ENCODE measurements around the gene SRP68. TPM values are rescaled to one million over a fixed set of nuclear protein-coding genes. Genes with fewer than 3 reads are reported as not detected.

The SRP68 gene
- total RNA-seq, 1 donor from 2014 or later: 74.3 TPM

DNA sequence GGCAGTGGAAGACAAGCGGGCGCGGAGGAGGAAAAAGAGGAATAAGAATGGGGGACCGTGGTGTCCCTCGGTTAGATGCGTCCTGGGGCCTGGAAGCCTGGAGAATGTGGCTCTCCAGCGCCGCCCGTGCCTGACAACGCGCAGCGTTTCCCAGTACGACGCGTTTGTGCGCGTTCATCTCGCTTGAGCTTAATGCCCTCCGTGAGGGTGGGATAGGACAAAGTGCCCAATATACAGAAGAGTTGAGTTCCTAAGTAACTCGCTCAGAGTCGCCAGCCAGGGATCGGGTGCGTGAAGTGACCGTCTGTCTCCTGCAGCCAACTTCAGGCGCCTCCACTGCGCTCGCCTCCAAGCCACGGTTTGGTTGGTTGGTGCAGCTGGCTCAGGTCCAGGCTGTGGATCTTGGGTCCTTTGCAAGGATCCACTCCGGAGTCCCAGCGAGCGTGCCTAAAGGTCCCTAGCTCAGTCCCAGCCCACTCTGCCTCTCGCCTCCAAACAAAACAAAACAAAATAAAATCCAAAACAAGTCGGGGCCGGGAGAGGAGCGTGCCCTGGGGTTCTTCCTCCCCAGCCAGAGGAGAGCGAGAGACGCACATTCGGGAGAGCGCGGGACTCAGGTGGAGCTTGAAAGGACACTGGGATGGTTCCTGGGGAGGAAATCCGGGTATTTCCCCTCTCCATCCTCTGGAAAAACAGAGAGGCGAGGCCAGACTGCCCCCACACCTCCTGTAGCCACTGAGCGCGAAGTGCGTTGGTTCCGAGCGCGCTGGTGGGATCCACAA is 3.2 kb upstream of the SRP68 start:
- Histone ChIP-seq H3K36me3 (ENCODE audit: insufficient read depth, low read length) (no peaks in the 10 kb centered on the region), H3K9ac (ENCODE audit: low read length) (no peak overlapping the region), H3K9me3 (ENCODE audit: insufficient read depth, low read depth, low read length) (no peaks in the 10 kb centered on the region), H4K20me1 (ENCODE audit: insufficient read depth, low read length) (peaks cover 35% of the 10 kb centered on the region), H3K4me2 (ENCODE audit: low read length) (peak overlapping the region; percentile 37), H3K4me1 (ENCODE audit: insufficient read depth, low read length) (peaks cover 22% of the 10 kb centered on the region), H3K27ac (ENCODE audit: low read depth, low read length) (no peak overlapping the region), H3K79me2 (ENCODE audit: insufficient read depth, low read length) (peaks cover 21% of the 10 kb centered on the region), H3K4me3 (ENCODE audit: insufficient read depth, low read depth, low read length) (no peak overlapping the region), H2AFZ (ENCODE audit: low read depth, low read length) (no peak overlapping the region), H3K27me3 (ENCODE audit: insufficient read depth, low read length) (peaks cover 68% of the 10 kb centered on the region)
- DNase-seq (ENCODE audit: low read depth): no peak
- peaks cover 52% of the 10 kb centered on the region for H3K27me3 Mint-ChIP-seq (ENCODE audit: low read depth, unreplicated experiment)
- FAIRE-seq: no peak
- H3K9me3 Mint-ChIP-seq (ENCODE audit: unreplicated experiment): no peaks in the 10 kb centered on the region
- TF ChIP-seq, protein P1, sequence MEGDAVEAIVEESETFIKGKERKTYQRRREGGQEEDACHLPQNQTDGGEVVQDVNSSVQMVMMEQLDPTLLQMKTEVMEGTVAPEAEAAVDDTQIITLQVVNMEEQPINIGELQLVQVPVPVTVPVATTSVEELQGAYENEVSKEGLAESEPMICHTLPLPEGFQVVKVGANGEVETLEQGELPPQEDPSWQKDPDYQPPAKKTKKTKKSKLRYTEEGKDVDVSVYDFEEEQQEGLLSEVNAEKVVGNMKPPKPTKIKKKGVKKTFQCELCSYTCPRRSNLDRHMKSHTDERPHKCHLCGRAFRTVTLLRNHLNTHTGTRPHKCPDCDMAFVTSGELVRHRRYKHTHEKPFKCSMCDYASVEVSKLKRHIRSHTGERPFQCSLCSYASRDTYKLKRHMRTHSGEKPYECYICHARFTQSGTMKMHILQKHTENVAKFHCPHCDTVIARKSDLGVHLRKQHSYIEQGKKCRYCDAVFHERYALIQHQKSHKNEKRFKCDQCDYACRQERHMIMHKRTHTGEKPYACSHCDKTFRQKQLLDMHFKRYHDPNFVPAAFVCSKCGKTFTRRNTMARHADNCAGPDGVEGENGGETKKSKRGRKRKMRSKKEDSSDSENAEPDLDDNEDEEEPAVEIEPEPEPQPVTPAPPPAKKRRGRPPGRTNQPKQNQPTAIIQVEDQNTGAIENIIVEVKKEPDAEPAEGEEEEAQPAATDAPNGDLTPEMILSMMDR (IDR thresholded peaks at IDR 0.05; ENCODE audit: insufficient read depth, low read depth, low read length): no peak
- TF ChIP-seq EZH2 (IDR thresholded peaks at IDR 0.05; ENCODE audit: insufficient read depth, low read length): no peak
- peaks cover 5% of the 10 kb centered on the region for H3K4me1 Mint-ChIP-seq (ENCODE audit: low read depth, unreplicated experiment)
- peak overlapping the region; percentile 53 for H3K27ac Mint-ChIP-seq (ENCODE audit: unreplicated experiment)
- H3K4me3 Mint-ChIP-seq (ENCODE audit: unreplicated experiment): peak overlapping the region; percentile 54
- peaks cover 4% of the 10 kb centered on the region for H3K36me3 Mint-ChIP-seq (ENCODE audit: low read depth, unreplicated experiment)

DNA sequence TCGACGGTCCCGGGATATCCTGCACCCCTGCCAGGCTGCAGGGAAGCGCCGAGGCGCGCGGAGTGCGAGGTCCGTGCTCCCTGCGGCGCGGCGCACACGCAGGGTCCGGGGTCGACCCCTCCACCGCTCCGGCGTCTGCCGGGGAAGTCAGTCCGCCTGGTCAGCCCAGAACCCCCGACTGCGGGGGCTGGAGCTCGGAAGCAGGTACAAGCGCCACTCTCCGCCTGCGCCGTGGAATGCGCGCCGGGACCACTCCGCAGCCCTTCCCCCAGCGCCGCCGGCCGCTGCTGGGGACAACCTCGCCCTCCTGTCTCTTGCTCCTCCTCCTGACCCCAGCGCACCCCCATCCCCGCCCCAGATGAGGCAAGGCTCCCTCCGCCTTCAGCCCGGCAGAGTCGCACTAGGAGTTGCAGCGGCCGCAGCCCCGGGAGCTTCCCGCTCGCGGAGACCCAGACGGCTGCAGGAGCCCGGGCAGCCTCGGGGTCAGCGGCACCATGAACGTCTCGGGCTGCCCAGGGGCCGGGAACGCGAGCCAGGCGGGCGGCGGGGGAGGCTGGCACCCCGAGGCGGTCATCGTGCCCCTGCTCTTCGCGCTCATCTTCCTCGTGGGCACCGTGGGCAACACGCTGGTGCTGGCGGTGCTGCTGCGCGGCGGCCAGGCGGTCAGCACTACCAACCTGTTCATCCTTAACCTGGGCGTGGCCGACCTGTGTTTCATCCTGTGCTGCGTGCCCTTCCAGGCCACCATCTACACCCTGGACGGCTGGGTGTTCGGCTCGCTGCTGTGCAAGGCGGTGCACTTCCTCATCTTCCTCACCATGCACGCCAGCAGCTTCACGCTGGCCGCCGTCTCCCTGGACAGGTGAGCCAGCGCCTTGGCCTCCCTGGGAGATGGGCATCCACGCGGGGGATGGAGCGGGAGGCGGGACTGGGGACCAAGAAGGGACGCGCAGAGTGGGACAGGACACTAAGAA is 2.4 kb upstream of the SRP68 start, which contains the start of gene GALR2:
TSS of gene GALR2 (plus strand) at position 392 of the 974 bp plus-strand sequence. CDS start at position 495, 103 bp downstream.
- FAIRE-seq: no peak
- peak within 1 kb of the TSS; percentile 37 for H3K4me2 ChIP-seq (ENCODE audit: low read length)

More for the DNA sequence above, 2.4 kb upstream of the SRP68 start, which contains the start of gene GALR2:
- TF ChIP-seq, protein P1 (IDR thresholded peaks at IDR 0.05; ENCODE audit: insufficient read depth, low read depth, low read length): no peak
- peak; percentile 91 for TF ChIP-seq EZH2 (IDR thresholded peaks at IDR 0.05; ENCODE audit: insufficient read depth, low read length)
- peaks cover 30% of the 10 kb centered on the region for H3K79me2 ChIP-seq (ENCODE audit: insufficient read depth, low read length)
- no peak within 1 kb of the TSS for H3K9ac ChIP-seq (ENCODE audit: low read length)
- Mint-ChIP-seq H3K4me1 (ENCODE audit: low read depth, unreplicated experiment) (peaks cover 4% of the 10 kb centered on the region), H3K36me3 (ENCODE audit: low read depth, unreplicated experiment) (peaks cover 6% of the 10 kb centered on the region), H3K27ac (ENCODE audit: unreplicated experiment) (peak within 1 kb of the TSS; percentile 53), H3K27me3 (ENCODE audit: low read depth, unreplicated experiment) (peaks cover 50% of the 10 kb centered on the region), H3K9me3 (ENCODE audit: unreplicated experiment) (no peaks in the 10 kb centered on the region), H3K4me3 (ENCODE audit: unreplicated experiment) (peak within 1 kb of the TSS; percentile 54)
- DNase-seq (ENCODE audit: low read depth): no peak
- no peak within 1 kb of the TSS for H2AFZ ChIP-seq (ENCODE audit: low read depth, low read length)
- H3K36me3 ChIP-seq (ENCODE audit: insufficient read depth, low read length): no peaks in the 10 kb centered on the region
- no peaks in the 10 kb centered on the region for H3K9me3 ChIP-seq (ENCODE audit: insufficient read depth, low read depth, low read length)
- no peak within 1 kb of the TSS for H3K4me3 ChIP-seq (ENCODE audit: insufficient read depth, low read depth, low read length)
- H3K27me3 ChIP-seq (ENCODE audit: insufficient read depth, low read length): peaks cover 61% of the 10 kb centered on the region
- peaks cover 35% of the 10 kb centered on the region for H4K20me1 ChIP-seq (ENCODE audit: insufficient read depth, low read length)
- H3K27ac ChIP-seq (ENCODE audit: low read depth, low read length): no peak within 1 kb of the TSS
- peaks cover 22% of the 10 kb centered on the region for H3K4me1 ChIP-seq (ENCODE audit: insufficient read depth, low read length)

Data from astrocyte (in vitro differentiated cells and primary cell).